ENCODE data around the gene PPP1R3G.
"Not testable (repeated sequence)": the region's sequence is repeated elsewhere in the genome, so short reads cannot be mapped to it uniquely, and the experiment has no call there.

PPP1R3G gene

DNA sequence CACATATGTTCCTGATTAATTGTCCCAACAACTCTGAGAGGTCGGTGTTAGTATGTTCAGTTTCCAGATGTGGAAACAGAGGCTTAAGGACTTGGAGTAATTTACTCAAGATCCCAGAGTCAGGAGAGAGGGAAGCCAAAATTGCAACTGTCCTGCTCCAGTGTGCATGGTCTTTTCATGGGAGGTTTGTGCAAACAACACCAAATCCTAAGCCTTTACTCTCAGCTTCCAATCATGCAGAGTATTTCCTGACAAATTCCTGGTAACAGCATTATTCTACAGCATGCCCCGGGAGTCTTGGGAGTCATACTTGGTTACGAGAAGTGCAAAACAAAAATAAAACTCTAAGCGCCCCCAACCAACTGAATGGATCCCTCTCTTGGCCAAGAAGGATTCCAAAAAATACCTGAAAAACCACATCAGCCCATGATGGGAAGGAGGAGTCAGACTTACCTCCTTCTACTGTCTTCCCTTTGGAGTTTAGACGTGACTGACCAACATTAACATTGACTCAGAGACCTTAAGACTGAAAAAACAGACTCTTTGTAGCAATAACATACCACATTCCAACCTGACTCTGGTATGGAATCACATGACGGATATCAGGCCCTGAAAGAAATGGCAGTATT, 30.8 kb upstream of the PPP1R3G start:
- H3K36me3 ChIP-seq (ENCODE audit: control insufficient read depth, insufficient read depth, low read length): no peaks in the 10 kb centered on the region
- no peaks in the 10 kb centered on the region for H3K27me3 ChIP-seq (ENCODE audit: control insufficient read depth, insufficient read depth, low read length)
- no CpG with 5 or more reads among the region's 6 CpGs for WGBS (ENCODE audit: insufficient coverage, insufficient read length)
- DNase-seq (ENCODE audit: low read depth, low spot score): no peak
- H3K27ac ChIP-seq (ENCODE audit: low read length): no peak overlapping the region
- H3K4me1 ChIP-seq (ENCODE audit: control insufficient read depth, insufficient read depth, low read length): no peaks in the 10 kb centered on the region
- H3K4me3 ChIP-seq (ENCODE audit: low read length): no peak overlapping the region
- no peaks in the 10 kb centered on the region for H3K9me3 ChIP-seq (ENCODE audit: control insufficient read depth, insufficient read depth, low read length)

- no peaks in the 10 kb centered on the region for H3K36me3 ChIP-seq (ENCODE audit: control insufficient read depth, insufficient read depth, low read length)
- H3K4me1 ChIP-seq (ENCODE audit: control insufficient read depth, insufficient read depth, low read length): no peaks in the 10 kb centered on the region
- WGBS (ENCODE audit: insufficient coverage, insufficient read length): no CpG with 5 or more reads among the region's 4 CpGs
- no peaks in the 10 kb centered on the region for H3K27me3 ChIP-seq (ENCODE audit: control insufficient read depth, insufficient read depth, low read length)
- no peak for DNase-seq (ENCODE audit: low read depth, low spot score)
- H3K9me3 ChIP-seq (ENCODE audit: control insufficient read depth, insufficient read depth, low read length): no peaks in the 10 kb centered on the region
- H3K27ac ChIP-seq (ENCODE audit: low read length): no peak overlapping the region
- no peak overlapping the region for H3K4me3 ChIP-seq (ENCODE audit: low read length)
Observed at GRCh38 chr6:5055118-5055517, 30.0 kb upstream of the PPP1R3G start.

- no peak overlapping the region for H3K27ac ChIP-seq (ENCODE audit: low read length)
- H3K36me3 ChIP-seq (ENCODE audit: control insufficient read depth, insufficient read depth, low read length): no peaks in the 10 kb centered on the region
Observed at GRCh38 chr6:5058254-5058653, 26.9 kb upstream of the PPP1R3G start.

DNA sequence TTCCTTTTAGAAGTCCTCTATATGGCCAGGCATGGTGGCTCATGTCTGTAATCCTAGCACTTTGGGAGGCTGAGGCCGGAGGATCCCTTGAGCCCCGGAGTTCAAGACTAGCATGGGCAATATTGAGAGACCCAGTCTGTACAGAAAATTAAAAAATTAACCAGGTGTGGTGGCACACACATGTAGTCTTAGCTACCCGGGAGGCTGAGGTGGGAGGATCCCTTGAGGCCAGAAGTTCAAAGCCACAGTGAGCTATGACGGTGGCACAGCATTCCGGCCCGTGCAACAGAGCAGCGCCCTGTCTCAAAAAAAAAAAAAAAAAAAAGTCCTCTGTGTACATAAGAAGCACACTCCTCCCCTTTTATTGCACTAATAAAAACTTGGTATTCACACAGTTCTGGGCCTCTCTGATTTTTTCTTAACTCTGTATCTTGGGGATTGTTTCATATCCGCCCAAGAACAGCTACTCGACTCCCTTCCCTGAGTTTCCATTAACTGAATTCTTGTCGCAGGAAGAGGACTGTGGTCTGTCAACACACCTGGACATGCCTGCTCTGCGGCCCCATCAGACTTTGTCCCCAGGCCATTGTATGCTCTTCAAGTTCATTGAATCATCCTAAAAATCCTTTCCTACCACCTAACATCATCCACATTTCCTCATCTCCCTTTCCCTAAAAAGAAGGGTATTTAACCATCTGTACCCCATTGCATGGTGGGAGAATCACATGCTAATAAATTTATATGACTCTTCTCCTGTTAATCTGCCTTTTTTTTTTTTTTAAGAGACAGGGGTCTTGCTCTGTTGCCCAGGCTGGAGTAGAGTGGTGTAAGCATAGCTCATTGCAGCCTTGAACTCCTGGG, 25.9 kb upstream of the PPP1R3G start:
- Histone ChIP-seq H3K4me3 (ENCODE audit: low read length) (no peak overlapping the region), H3K36me3 (ENCODE audit: control insufficient read depth, insufficient read depth, low read length) (no peaks in the 10 kb centered on the region), H3K4me1 (ENCODE audit: control insufficient read depth, insufficient read depth, low read length) (no peaks in the 10 kb centered on the region), H3K9me3 (ENCODE audit: control insufficient read depth, insufficient read depth, low read length) (no peaks in the 10 kb centered on the region), H3K27me3 (ENCODE audit: control insufficient read depth, insufficient read depth, low read length) (no peaks in the 10 kb centered on the region), H3K27ac (ENCODE audit: low read length) (no peak overlapping the region)
- DNase-seq (ENCODE audit: low read depth, low spot score): no peak
- WGBS (ENCODE audit: insufficient coverage, insufficient read length): no CpG with 5 or more reads among the region's 11 CpGs

More at GRCh38 chr6:5058254-5058653, 26.9 kb upstream of the PPP1R3G start:
- DNase-seq (ENCODE audit: low read depth, low spot score): no peak
- no peak overlapping the region for H3K4me3 ChIP-seq (ENCODE audit: low read length)
- no peaks in the 10 kb centered on the region for H3K4me1 ChIP-seq (ENCODE audit: control insufficient read depth, insufficient read depth, low read length)
- no CpG with 5 or more reads among the region's 8 CpGs for WGBS (ENCODE audit: insufficient coverage, insufficient read length)
- no peaks in the 10 kb centered on the region for H3K27me3 ChIP-seq (ENCODE audit: control insufficient read depth, insufficient read depth, low read length)
- H3K9me3 ChIP-seq (ENCODE audit: control insufficient read depth, insufficient read depth, low read length): no peaks in the 10 kb centered on the region

- H3K27ac ChIP-seq (ENCODE audit: low read length); H3K4me1 ChIP-seq (ENCODE audit: control insufficient read depth, insufficient read depth, low read length); H3K27me3 ChIP-seq (ENCODE audit: control insufficient read depth, insufficient read depth, low read length); H3K36me3 ChIP-seq (ENCODE audit: control insufficient read depth, insufficient read depth, low read length); DNase-seq (ENCODE audit: low read depth, low spot score); H3K9me3 ChIP-seq (ENCODE audit: control insufficient read depth, insufficient read depth, low read length); H3K4me3 ChIP-seq (ENCODE audit: low read length): not testable (repeated sequence)
- no CpG with 5 or more reads among the region's 9 CpGs for WGBS (ENCODE audit: insufficient coverage, insufficient read length)
Observed at GRCh38 chr6:5060439-5060838, 24.7 kb upstream of the PPP1R3G start.

DNA sequence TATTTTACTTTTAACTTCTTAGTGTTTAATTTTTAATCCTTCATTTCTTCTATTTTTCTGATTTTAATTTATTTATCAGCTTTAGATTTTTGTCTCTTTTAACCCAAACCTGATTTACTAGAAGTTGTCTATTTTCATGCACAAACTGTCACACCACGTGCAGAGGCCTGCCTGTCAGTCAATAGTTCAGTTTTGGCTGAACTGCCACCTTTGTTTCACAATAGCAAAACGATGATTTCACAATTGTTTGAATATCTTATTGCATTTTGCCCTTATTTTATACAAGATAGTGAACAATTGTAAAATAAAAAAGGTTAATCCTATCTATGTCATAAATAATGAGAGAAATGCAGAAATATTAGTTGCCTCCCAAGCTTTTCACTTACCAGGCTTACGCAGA, 24.0 kb upstream of the PPP1R3G start:
- Histone ChIP-seq H3K27me3 (ENCODE audit: control insufficient read depth, insufficient read depth, low read length) (no peaks in the 10 kb centered on the region), H3K9me3 (ENCODE audit: control insufficient read depth, insufficient read depth, low read length) (no peaks in the 10 kb centered on the region), H3K27ac (ENCODE audit: low read length) (no peak overlapping the region), H3K36me3 (ENCODE audit: control insufficient read depth, insufficient read depth, low read length) (no peaks in the 10 kb centered on the region), H3K4me3 (ENCODE audit: low read length) (no peak overlapping the region), H3K4me1 (ENCODE audit: control insufficient read depth, insufficient read depth, low read length) (no peaks in the 10 kb centered on the region)
- no CpG with 5 or more reads among the region's 3 CpGs for WGBS (ENCODE audit: insufficient coverage, insufficient read length)
- no peak for DNase-seq (ENCODE audit: low read depth, low spot score)

DNA sequence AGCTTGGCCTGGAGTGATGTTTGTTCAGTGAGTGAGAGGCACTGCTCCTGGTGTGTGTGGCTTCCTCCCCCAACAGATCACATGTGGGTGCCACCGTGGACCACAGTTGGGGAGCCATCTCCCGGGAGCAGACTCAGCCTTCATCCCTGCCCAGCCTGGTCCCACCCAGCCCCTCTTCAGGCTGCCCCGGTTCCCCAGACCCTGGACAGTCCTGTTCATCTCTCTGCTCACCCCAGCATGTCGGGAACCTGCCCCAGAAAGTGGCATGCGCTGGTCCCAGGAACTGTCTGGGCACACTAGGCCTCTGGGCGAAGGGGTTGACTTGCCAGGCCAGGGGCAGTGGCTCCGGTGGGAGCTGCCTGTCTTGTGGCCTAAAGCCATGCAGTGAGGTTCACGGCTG, 21.5 kb upstream of the PPP1R3G start:
- DNase-seq (ENCODE audit: low read depth, low spot score): no peak
- no peak overlapping the region for H3K27ac ChIP-seq (ENCODE audit: low read length)
- no peak overlapping the region for H3K4me3 ChIP-seq (ENCODE audit: low read length)
- WGBS (ENCODE audit: insufficient coverage, insufficient read length): no CpG with 5 or more reads among the region's 8 CpGs
- H3K9me3 ChIP-seq (ENCODE audit: control insufficient read depth, insufficient read depth, low read length): no peaks in the 10 kb centered on the region; the same call in 1 of the 2 replicates
- H3K27me3 ChIP-seq (ENCODE audit: control insufficient read depth, insufficient read depth, low read length): no peaks in the 10 kb centered on the region
- no peaks in the 10 kb centered on the region for H3K4me1 ChIP-seq (ENCODE audit: control insufficient read depth, insufficient read depth, low read length)
- no peaks in the 10 kb centered on the region for H3K36me3 ChIP-seq (ENCODE audit: control insufficient read depth, insufficient read depth, low read length)

GRCh38 chr6:5066456-5067093, 18.6 kb upstream of the PPP1R3G start:
- no peaks in the 10 kb centered on the region for H3K27me3 ChIP-seq (ENCODE audit: control insufficient read depth, insufficient read depth, low read length)
- WGBS (ENCODE audit: insufficient coverage, insufficient read length): no CpG with 5 or more reads among the region's 24 CpGs

DNA sequence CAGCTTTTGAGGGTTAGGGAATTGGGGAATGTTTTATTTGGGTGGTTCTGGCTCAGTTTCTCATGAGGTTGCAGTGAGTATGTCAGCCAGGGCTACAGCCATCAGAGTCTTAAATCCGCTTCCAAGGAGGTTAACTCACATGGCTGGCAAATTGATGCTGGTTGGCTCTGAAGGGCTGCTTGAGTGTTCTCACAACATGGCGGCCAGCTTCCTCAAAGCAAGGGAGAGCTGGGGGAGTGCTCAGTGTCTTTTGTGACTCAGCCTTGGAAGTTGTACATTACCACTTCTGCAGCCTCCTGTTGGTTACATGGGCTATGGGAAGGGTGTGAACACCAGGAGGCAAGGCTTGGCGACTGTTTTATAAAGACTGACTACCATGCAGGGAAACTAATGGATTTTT, 17.8 kb upstream of the PPP1R3G start:
- Histone ChIP-seq H3K4me1 (ENCODE audit: control insufficient read depth, insufficient read depth, low read length) (no peaks in the 10 kb centered on the region), H3K36me3 (ENCODE audit: control insufficient read depth, insufficient read depth, low read length) (no peaks in the 10 kb centered on the region), H3K27me3 (ENCODE audit: control insufficient read depth, insufficient read depth, low read length) (no peaks in the 10 kb centered on the region), H3K4me3 (ENCODE audit: low read length) (no peak overlapping the region), H3K9me3 (ENCODE audit: control insufficient read depth, insufficient read depth, low read length) (no peaks in the 10 kb centered on the region; the same call in 1 of the 2 replicates), H3K27ac (ENCODE audit: low read length) (no peak overlapping the region)
- no peak for DNase-seq (ENCODE audit: low read depth, low spot score)
- WGBS (ENCODE audit: insufficient coverage, insufficient read length): no CpG with 5 or more reads among the region's 3 CpGs

More at GRCh38 chr6:5066456-5067093, 18.6 kb upstream of the PPP1R3G start:
- Histone ChIP-seq H3K4me3 (ENCODE audit: low read length) (no peak overlapping the region), H3K9me3 (ENCODE audit: control insufficient read depth, insufficient read depth, low read length) (no peaks in the 10 kb centered on the region; the same call in 1 of the 2 replicates), H3K36me3 (ENCODE audit: control insufficient read depth, insufficient read depth, low read length) (no peaks in the 10 kb centered on the region), H3K4me1 (ENCODE audit: control insufficient read depth, insufficient read depth, low read length) (no peaks in the 10 kb centered on the region), H3K27ac (ENCODE audit: low read length) (no peak overlapping the region)
- DNase-seq (ENCODE audit: low read depth, low spot score): no peak

DNA sequence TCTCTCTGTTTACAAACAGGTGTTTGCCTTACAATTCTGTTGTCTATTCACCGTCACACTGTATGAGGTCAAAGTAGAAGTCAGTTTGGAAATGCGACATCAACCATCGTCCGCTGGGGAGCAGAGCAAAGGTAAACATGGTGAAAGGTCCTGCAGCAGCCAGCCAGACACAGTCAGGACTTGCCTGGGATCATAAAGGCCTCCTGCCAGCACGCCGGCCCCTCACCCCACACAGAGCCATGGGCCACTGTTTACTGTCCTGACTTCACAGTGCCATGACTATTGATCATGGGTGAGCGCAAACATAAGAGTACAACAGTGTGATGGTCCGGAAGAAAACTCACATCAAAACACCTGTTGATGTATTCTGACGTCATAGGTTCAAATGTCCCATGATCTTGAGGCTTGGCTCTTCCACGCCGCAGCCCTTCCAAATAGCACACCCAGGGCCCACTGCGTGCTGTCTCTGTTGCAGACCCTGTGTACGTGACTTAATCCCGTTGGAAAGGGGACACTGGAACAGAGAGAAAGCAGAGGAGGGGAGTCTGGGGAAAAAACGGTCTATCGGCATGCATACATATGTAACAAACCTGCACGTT, 16.9 kb upstream of the PPP1R3G start:
- Histone ChIP-seq H3K27me3 (ENCODE audit: control insufficient read depth, insufficient read depth, low read length) (no peaks in the 10 kb centered on the region), H3K9me3 (ENCODE audit: control insufficient read depth, insufficient read depth, low read length) (no peaks in the 10 kb centered on the region; the same call in 1 of the 2 replicates), H3K36me3 (ENCODE audit: control insufficient read depth, insufficient read depth, low read length) (no peaks in the 10 kb centered on the region), H3K27ac (ENCODE audit: low read length) (no peak overlapping the region), H3K4me1 (ENCODE audit: control insufficient read depth, insufficient read depth, low read length) (no peaks in the 10 kb centered on the region), H3K4me3 (ENCODE audit: low read length) (no peak overlapping the region)
- no CpG with 5 or more reads among the region's 17 CpGs for WGBS (ENCODE audit: insufficient coverage, insufficient read length)
- no peak for DNase-seq (ENCODE audit: low read depth, low spot score)
